ENCODE results near the gene PCMT1. TPM values are rescaled to one million over a fixed set of nuclear protein-coding genes. Genes with fewer than 3 reads are reported as not detected.

Gene PCMT1
- total and polyA plus RNA-seq, 2 of the 8 experiments (the other 6 are each of a cell fraction or from before 2014, with no cell fraction given) = 84.3 to 91.3 TPM

DNA sequence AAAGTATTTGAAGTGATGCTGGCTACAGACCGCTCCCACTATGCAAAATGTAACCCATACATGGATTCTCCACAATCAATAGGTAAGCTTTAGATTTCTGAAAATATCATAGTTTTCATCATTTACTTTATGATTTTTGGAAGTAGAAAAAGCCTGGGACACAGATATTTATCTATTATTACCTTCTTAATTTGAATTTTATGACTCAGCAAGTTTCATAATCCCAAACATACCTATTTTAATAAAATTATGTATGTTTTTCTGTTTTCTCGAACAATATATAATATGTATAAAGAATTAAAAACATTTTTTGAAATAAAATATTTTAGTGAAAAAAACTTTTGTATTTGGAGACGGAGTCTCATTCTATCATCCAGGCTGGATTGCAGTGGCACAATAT, 21.6 kb downstream of the PCMT1 start (continued):
- TF ChIP-seq TEAD4 (IDR thresholded peaks at IDR 0.05; ENCODE audit: low read depth, low read length) (no peak), POLR2A (IDR thresholded peaks at IDR 0.05; ENCODE audit: control extremely low read depth in 1 of 2, low read depth in 2 of 2, low read length in 2 of 2) (no peak)

All from H1 (cell line).